Measurements from ENCODE around the gene GNG7.
"Not testable (repeated sequence)": the region's sequence is repeated elsewhere in the genome, so short reads cannot be mapped to it uniquely, and the experiment has no call there.

Gene GNG7

DNA sequence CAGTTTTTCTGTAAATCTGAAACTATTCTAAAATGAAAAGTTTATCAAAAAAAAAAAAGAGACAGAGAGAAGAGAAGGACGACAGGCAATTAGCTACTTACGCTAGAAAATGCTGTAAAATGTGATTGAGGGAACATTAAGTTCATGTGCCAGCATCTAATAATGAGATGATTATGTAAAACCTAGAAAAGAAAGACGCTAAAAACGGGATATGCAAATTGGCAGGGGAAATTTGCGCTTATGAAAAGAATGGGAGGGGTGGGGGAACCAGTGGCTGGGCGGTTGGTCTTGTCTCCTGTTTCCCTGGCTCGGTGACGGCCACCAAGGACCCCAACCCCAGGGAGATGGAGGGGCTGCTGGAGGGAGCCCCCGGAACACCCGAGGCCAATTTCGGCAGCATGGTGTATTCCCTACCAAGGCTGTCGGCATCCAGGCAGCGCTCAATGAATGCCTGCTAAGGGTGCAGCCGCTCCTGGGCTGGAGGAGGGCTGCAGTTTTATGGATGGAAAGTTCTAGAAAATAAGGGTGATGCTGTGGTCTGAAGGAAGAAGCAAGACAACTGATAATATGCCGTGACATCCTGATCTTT is 34.2 kb downstream of the GNG7 start:
- no peak for DNase-seq

- DNase-seq = not testable (repeated sequence)
Measured at GRCh38 chr19:2667349-2667748, 35.1 kb downstream of the GNG7 start.

DNA sequence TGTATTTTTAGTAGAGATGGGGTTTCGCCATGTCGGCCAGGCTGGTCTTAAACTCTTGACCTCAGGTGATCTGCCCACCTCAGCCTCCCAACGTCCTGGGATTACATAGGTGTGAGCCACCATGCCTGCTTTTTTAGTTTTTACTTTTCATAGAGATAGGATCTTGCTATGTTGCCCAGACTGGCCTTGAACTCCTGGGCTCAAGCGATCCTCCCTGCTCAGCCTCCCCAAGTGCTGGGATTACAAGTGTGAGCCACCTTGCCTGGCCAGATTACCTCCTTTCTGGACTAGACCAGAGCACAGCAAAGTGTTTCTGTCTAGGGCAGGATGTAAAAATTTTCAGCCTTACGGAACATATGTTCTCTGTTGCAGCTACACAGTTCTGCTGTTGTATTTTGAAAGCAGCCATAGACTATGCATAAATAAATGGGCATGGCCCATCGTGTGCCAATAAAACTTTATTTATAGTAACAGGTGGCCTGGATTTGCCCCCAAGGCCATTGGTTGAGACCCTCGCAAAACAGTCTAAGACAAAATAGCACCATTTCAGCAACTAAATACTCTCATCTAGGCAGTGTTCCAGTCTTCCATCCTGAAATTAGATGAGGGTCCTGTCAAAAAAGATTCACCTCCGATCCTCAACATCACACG is 36.0 kb downstream of the GNG7 start:
- DNase-seq = no peak

DNA sequence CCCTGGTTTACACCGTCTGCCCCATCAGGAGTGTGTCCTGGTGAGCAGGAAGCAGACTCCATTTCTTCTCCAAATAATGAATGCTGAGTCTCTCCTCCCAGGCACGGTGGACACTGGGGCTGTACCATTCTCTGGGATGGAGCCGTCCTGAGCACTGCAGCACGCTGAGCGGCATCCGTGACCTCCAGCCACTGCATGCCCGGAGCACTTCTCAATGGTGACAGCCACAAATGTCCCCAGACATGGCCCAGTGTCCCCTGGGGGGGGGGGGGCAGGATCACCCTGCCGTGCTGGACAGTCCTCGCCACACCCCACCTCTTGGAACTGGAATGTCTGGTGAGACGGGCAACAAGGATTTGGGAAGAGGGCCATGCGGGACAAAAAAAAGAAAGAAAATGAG is 37.4 kb downstream of the GNG7 start:
- no peak for DNase-seq

GRCh38 chr19:2663920-2664571 is 38.4 kb downstream of the GNG7 start:
- no peak for DNase-seq

DNA sequence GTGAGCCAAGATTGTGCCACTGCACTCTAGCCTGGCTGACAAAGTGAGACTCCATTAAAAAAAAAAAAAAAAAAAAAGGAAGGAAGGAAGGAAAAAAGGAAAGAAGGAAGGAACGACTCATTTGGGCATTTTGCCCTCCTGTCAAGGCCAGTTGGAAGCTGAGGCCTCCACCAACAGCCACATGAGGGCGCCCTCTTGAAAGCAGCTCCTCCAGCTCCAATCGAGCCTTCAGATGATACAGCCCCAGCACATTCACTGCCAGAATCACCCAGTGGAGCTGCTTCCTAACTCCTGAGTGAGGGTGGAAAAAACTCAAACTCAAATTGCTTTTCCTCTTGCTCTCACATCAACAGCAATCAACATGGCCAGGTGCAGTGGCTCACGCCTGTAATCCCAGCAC is 40.9 kb downstream of the GNG7 start:
- no peak for DNase-seq

- DNase-seq = no peak
Measured at GRCh38 chr19:2659856-2660432, 42.5 kb downstream of the GNG7 start.

DNA sequence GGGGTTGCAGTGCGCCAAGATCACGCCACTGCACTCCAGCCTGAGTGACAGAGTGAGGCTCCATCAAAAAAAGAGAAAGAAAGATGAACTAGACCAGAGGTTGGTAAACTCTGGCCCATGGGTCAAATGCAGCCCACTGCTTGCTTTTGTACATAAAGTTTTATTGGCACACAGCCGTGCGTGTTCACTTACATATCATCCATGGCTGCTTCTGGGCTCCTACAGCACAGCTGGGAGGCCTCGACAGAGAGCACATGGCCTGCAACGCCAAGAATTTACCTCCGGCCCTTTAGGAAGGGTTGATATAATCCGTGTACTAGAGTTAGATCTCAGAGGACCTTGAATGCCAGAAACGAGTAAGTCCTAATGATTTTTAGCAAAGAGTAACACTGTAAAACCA is 46.0 kb downstream of the GNG7 start:
- no peak for DNase-seq

DNA sequence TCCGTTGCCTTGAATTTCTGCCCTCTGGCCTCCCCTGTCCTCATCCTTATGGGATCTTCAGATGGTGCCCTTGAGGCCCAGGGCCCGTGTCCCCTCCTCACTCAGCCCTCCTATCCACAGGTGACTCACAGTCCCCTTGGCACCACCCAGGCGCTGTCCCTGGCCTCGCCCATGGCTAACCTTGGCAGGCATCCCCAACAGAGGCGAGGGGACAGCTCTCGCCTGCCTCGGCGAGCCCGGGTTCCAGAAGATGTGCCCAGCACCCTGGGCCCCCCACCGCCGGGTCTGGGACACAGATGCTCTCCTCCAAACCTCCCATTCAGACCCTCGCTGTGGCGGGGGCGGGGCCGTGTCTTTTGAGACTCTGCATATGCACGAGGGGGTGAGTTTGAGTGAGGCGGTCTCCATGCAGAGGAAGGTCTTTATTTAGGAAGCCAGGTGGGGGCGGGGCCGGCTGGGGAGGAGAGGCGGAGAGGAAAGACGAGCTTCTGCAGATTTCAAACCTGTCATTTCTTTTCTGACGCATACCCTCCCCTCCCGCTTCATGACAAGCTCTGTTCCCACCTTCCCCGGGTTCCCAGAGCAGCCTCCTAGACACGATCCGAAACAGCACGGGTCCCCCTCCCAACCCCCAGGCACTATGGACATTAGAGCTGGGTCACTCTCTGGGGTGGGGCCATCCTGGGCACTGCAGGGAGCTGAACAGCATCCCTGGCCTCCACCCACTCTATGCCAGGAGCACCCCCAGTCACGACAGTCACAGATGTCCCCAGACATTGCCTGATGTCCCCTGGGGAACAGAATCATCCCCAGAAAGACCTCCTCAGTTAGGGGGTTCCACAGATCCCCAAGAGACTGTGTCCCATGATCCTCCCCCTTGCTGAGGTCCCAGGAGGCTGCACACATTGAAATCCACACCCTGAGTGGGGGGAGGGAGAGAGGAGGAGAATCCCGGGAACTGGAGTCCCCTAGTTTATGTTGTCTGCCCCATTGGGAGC is 48.5 kb downstream of the GNG7 start:
- no peak for DNase-seq

DNA sequence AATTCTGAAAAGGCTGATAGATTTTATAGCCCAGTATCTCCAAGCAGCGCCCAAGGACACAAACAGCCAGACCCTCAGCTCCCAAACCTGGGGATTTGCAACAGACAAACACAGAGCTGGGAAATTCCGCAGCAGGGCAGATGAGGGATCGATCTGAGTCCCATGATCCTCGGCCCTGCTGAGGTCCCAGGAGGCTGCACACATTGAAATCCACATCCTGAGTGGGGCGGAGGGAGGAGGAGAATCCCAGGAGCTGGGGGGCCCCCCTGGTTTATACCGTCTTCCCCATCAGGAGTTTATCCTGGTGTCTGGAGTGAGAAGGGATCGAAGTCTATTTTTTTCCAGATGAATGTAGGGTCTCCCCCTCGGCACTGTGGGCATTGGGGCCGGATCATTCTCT is 49.3 kb downstream of the GNG7 start:
- no peak for DNase-seq

DNA sequence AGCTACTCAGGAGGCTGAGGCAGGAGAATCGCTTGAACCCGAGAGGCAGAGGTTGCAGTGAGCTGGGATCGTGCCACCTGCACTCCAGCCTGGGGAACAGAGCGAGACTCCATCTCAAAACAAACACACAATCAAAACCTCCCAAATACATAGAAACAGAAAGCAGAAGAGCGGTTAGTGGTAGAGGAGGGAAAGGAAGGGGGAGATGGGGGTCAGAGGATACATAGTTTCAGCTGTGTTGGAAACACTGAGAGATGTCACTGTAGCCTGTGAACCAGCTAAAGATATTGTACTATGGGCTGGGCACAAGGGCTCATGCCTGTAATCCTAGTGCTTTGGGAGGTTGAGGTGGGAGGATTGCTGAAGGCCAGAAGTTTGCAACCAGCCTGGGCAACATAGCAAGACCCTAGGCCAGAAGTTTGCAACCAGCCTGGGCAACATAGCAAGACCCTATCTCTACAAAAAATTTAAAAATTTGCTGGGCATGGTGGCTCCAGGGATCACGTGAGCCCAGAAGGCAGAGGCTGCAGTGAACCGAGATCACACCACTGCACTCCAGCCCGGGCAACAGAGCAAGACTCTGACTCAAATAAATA is 49.9 kb downstream of the GNG7 start:
- no peak for DNase-seq

DNA sequence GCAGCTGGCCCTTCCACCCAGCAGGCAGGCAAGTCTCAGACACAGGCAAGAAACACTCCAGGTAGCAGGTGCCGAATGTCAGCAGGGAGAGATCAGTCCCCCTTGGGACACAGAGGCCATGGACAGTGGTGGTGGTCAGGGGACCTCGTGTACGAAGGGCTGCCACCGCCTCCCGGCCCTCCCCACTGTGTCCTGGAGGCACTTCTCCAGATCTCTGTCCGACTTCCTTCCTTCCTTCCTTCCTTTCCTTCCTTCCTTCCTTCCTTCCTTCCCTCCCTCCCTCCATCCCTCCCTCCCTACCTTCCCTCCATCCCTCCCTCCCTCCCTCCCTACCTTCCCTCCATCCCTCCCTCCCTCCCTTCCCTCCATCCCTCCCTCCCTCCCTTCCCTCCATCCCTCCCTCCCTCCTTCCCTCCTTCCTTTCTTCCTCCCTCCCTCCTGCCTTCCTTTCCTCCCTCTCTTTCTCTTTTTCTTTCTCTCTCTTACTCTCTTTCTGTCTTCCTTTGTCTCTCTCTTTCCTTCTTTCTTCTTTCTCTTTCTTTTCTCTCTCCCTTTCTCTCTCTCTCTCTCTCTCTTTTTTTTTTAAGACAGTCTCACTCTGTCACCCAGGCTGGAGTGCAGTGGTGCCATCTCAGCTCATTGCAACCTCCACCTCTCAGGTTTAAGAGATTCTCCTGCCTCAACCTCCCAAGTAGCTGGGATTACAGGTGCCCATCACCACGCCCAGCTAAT is 51.3 kb downstream of the GNG7 start:
- not testable (repeated sequence) for DNase-seq

DNA sequence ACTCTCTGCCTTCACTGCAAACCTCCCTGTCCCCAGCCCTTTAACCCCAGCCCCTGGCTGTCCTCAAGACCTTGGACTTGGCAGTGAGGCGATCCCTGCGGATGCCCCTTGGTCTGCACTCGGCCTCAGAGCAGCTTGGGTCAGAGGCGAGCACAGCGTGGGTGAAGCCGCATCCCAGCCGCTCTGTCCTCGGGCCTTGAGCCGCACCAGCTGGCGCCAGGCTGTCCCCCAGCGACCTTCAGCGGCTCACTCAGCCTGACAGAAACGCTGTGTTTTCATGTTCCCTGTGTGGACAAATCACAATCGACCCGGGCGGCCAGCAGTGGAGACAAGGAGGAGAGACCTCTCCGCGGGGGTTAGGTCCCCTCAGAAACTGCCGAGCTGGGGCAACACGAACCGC is 52.0 kb downstream of the GNG7 start:
- no peak for DNase-seq

- peak; percentile 79 for DNase-seq
Measured at GRCh38 chr19:2648528-2648937, 54.0 kb downstream of the GNG7 start.

GRCh38 chr19:2648099-2648498 is 54.4 kb downstream of the GNG7 start:
- no peak for DNase-seq

- no peak for DNase-seq
Measured at GRCh38 chr19:2646866-2647535, 55.5 kb downstream of the GNG7 start.

DNA sequence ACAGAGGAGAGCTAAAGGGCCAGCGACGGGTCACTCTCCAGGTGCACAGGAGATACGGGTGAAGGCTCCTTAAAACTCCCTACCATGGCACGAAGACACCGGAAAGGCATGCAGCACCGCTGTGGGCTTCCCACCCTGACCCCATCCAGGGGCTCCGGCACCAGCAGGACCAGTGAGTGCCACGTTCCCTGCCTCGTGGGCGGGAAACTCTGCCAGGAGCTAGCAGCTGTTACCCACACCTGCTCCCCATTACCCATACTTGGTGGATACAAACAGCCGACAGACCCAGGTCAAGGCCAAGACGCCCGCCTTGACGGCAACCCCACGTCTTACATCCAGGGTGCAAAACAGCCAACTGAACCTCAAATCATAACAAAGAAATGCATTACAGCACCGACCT is 56.7 kb downstream of the GNG7 start:
- no peak for DNase-seq

DNA sequence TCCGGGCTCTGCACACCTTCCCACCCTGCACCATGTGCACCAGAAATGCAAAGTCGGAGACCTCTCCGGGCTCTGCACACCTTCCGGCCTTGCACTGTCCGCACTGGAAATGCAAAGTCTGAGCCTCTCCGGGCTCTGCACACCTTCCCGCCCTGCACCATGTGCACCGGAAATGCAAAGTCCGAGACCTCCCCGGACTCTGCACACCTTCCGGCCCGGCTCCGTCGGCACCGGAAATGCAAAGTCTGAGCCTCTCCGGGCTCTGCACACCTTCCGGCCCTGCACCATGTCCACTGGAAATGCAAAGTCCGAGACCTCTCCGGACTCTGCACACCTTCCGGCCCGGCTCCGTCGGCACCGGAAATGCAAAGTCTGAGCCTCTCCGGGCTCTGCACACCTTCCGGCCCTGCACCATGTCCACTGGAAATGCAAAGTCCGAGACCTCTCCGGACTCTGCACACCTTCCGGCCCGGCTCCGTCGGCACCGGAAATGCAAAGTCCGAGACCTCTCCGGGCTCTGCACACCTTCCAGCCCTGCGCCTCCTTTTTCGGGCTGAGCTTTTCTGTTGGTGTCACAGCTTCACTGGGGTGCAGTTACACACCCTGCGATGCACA is 59.3 kb downstream of the GNG7 start:
- DNase-seq = not testable (repeated sequence)

DNA sequence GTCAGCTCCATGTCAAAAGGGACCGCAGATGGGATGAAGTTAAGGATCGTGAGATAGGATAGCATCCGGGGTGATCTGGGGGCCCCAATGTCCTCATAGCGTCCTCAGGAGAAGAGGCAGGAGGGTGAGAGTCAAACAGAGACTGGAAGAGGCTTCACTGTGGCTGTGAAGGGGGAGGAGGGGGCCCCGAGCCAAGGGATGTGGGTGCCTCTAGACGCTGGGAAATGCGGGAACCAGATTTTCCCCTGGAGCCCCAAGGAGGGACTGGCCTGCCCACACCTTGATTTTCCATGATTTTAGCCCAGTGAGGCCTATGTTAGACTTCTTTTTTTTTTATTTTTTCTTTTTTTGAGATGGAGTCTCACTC is 61.2 kb downstream of the GNG7 start:
- DNase-seq = no peak

- no peak for DNase-seq
Measured at GRCh38 chr19:2640563-2641331, 61.7 kb downstream of the GNG7 start.

All from CD4-positive, alpha-beta T cell treated with Interleukin-10 for 1 hour (primary cell).